Gastroesophageal sphincter (tissue), 4 donors: ENCODE measurements around the gene ADGRL2. TPM values are rescaled to one million over a fixed set of nuclear protein-coding genes. Genes with fewer than 3 reads are reported as not detected.

Experiments used
- ATAC-seq: fragments of 150-250 bp; one replicate; pipeline ENCODE4 v1.9.1; 2016; ENCODE audit warnings: mild to moderate bottlenecking, moderate library complexity
- H3K27ac ChIP-seq, 4 donors: fragments of 200-600 bp; sonication (generic) in 3 of 4; 1 replicate in 3 of 4; 2 replicates in 1 of 4; pipeline ENCODE4 v1.5.1; 2016 to 2019
- H3K27me3 ChIP-seq: fragments of 200-600 bp; sonication (generic); one replicate; pipeline ENCODE4 v1.5.1; 2019
- H3K36me3 ChIP-seq, 2 donors: fragments of 200-600 bp; sonication (generic); one replicate each; pipeline ENCODE4 v1.5.1; 2019; ENCODE audit warnings: control low read depth in 1 of 2
- H3K4me1 ChIP-seq, 3 donors: fragments of 200-600 bp; sonication (generic); 1 replicate in 2 of 3; 2 replicates in 1 of 3; pipeline ENCODE4 v1.5.1; 2016 to 2019; ENCODE audit warnings: control low read depth in 2 of 3
- H3K4me3 ChIP-seq, 2 donors: fragments of 200-600 bp; sonication (generic); one replicate each; pipeline ENCODE4 v1.5.1; 2019; ENCODE audit warnings: mild to moderate bottlenecking in 1 of 2, moderate library complexity in 1 of 2
- H3K9me3 ChIP-seq, 3 donors: fragments of 200-600 bp; sonication (generic); one replicate each; pipeline ENCODE4 v1.5.1; 2017 to 2019; ENCODE audit warnings: control low read depth in 2 of 3
- EP300 ChIP-seq: sonication (generic); formaldehyde crosslinking; IDR thresholded peaks from one replicate; pipeline ENCODE4 v1.6.1; 2017; ENCODE audit warnings: antibody characterized with exemption, mild to moderate bottlenecking
- POLR2A ChIP-seq, 2 donors: fragments of 450-650 bp; IDR thresholded peaks; one replicate each; pipeline ENCODE4 v1.6.1; 2017; ENCODE audit warnings: antibody characterized with exemption in 2 of 2, mild to moderate bottlenecking in 2 of 2, moderate library complexity in 1 of 2
- POLR2AphosphoS5 ChIP-seq: sonication (generic); formaldehyde crosslinking; IDR thresholded peaks from one replicate; pipeline ENCODE4 v1.6.1; 2017; ENCODE audit warnings: antibody characterized with exemption
- WGBS, 2 donors: methylation state at CpG; one replicate each; pipeline ENCODE4 v1.1.5; 2018; ENCODE audit warnings: low coverage in 1 of 2; 5-methylcytosine and 5-hydroxymethylcytosine counted together
- total RNA-seq, 4 donors: library from RNA; depleted of rRNA; stranded (reverse); fragments of >200 nt; gene quantifications; one replicate each; pipeline ENCODE4 v1.1.0, GENCODE V29; 2016
- TF ChIP-seq, protein P1 (sequence below), 4 experiments: fragments of 200-600 bp in 2 of 4; fragments of 450-650 bp in 2 of 4; sonication (generic) in 1 of 4; IDR thresholded peaks; one replicate each; pipeline ENCODE4 v1.5.1; 2017 to 2019; ENCODE audit warnings: antibody characterized with exemption in 4 of 4, mild to moderate bottlenecking in 2 of 4, moderate library complexity in 2 of 4

The ADGRL2 gene
- total RNA-seq, 4 donors from 2014 or later: 68.9 to 141 (median 83.8) TPM

DNA sequence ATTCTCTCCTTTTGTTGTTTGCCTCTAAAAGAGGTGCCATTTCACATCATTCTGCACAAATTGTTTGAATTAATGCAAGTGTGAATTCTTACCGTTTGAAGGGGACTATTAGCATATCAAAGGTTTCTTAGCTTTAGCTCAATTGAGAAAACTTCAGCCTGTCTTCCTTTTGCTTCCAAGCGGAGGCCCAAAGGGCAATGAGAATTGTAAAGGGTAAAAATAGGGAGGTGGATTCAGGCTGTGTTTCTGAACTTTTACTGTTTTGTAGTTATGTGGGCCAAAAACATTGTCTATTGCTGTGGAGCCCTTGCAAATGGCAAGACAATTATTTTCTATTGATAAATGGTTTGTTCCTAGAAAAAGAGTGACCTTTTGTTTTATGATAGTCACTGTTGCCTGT lies 3.6 kb downstream of the ADGRL2 start:
- Histone ChIP-seq H3K9me3 (no peaks in the 10 kb centered on the region), H3K36me3 (no peaks in the 10 kb centered on the region), H3K27me3 (no peaks in the 10 kb centered on the region), H3K4me1 (peaks cover 0 to 50% (median 0%) of the 10 kb centered on the region in 3 donors), H3K27ac (peak overlapping the region in 3 of 4 donors; percentile 94 to 99 (median 97)), H3K4me3 (peak overlapping the region in 1 of 2 donors; percentile 89)
- 20 to 48% methylated on average over 1 to 2 of the region's 2 CpGs for WGBS, 2 donors
- no peak for ATAC-seq
- TF ChIP-seq, protein P1, sequence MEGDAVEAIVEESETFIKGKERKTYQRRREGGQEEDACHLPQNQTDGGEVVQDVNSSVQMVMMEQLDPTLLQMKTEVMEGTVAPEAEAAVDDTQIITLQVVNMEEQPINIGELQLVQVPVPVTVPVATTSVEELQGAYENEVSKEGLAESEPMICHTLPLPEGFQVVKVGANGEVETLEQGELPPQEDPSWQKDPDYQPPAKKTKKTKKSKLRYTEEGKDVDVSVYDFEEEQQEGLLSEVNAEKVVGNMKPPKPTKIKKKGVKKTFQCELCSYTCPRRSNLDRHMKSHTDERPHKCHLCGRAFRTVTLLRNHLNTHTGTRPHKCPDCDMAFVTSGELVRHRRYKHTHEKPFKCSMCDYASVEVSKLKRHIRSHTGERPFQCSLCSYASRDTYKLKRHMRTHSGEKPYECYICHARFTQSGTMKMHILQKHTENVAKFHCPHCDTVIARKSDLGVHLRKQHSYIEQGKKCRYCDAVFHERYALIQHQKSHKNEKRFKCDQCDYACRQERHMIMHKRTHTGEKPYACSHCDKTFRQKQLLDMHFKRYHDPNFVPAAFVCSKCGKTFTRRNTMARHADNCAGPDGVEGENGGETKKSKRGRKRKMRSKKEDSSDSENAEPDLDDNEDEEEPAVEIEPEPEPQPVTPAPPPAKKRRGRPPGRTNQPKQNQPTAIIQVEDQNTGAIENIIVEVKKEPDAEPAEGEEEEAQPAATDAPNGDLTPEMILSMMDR (IDR thresholded peaks at IDR 0.05): no peak
- TF ChIP-seq EP300 (no peak), POLR2A (IDR thresholded peaks at IDR 0.05) (no peak), POLR2AphosphoS5 (no peak)

DNA sequence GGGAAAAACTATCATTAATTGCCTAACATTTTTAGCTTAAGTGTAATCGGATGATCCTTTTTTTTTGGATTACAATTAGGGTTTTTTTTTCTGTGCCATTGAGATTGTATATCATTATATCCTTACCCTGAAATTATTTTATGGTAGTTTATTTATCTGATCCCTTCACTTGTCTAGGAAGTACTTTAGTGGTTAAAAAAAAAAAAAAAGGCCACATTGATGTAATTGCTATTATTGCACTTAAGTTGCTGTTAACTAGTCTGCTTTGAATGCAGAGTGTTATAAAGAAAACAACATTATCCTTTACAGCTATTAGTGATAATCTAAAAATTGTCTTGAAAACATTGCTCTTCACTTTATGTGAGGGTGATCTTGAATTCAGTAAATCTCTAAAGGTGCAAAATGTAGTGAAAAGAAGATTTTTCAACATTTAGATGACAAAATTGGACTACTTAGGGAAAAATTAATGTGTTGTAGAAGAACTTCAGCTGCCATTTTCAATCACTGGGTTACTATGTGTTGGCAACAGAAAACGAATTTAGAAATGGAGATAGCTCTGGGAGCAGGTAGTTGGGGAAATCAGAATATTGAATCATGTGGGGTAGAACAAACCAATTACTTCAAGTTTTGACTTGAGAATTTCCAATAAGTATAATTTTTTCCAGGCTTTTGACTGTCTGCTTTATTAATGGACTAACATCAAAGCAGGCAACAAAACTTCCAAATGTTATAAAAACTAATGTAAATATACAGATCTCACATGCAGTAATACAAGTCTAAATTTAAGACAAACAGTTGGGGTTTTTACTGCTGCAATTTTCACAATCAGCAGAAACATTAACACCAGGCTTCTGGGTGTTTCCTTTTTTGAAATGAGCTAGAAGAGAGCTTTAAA lies 5.0 kb downstream of the ADGRL2 start:
- H3K4me3 ChIP-seq: no peak overlapping the region
- no peak overlapping the region for H3K27ac ChIP-seq
- H3K9me3 ChIP-seq: no peaks in the 10 kb centered on the region
- ATAC-seq: no peak
- no peaks in the 10 kb centered on the region for H3K36me3 ChIP-seq
- no peaks in the 10 kb centered on the region for H3K27me3 ChIP-seq
- peaks cover 0 to 52% (median 0%) of the 10 kb centered on the region in 3 donors for H3K4me1 ChIP-seq
- TF ChIP-seq, protein P1 (IDR thresholded peaks at IDR 0.05): no peak
- no peak for TF ChIP-seq POLR2A (IDR thresholded peaks at IDR 0.05)
- 59 to 68% methylated on average over 2 of the region's 2 CpGs for WGBS, 2 donors

DNA sequence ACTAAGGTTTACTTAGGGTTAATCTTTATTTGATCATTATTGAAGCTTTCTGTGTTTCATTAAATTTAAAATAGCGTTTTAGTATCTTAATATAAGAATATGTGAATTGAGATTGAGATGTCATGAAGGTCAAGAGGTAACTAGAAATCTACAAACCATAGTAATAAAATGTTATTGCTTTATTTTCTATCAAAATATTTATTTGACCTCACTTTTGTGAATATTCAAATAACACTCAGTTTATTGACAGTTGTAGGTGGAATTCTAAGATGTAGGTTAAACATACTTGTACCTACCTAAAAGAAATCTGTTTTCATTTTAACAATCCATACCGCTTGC lies 5.7 kb downstream of the ADGRL2 start:
- Histone ChIP-seq H3K36me3 (no peaks in the 10 kb centered on the region), H3K9me3 (no peaks in the 10 kb centered on the region), H3K27ac (no peak overlapping the region), H3K4me1 (peaks cover 0 to 58% (median 0%) of the 10 kb centered on the region in 3 donors), H3K27me3 (no peaks in the 10 kb centered on the region), H3K4me3 (no peak overlapping the region)
- TF ChIP-seq POLR2AphosphoS5 (no peak), EP300 (no peak), POLR2A (IDR thresholded peaks at IDR 0.05) (no peak)
- TF ChIP-seq, protein P1 (IDR thresholded peaks at IDR 0.05): no peak
- 79 to 83% methylated on average over 2 of the region's 2 CpGs for WGBS, 2 donors
- ATAC-seq: no peak

DNA sequence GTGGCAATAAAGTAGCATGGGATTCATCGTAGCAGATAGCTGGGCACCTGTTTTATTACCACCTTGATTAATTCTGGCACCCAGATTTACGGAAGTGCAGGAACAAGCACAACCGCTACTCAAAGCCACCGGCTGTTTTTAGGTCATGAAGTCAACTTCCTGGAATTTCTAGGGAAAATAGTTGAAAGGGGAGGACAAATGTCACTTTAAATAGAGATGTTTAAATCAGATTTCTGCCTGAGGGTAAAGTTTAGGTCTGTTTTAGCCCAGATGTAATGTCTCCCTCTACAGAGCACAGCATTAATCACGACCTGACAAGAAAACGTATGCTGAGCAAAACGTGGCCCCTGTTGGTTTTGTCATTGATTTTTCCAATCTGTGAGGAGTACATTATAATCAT lies 8.0 kb downstream of the ADGRL2 start:
- Histone ChIP-seq H3K27ac (no peak overlapping the region), H3K36me3 (no peaks in the 10 kb centered on the region), H3K27me3 (no peaks in the 10 kb centered on the region), H3K4me1 (peaks cover 0 to 78% (median 0%) of the 10 kb centered on the region in 3 donors), H3K9me3 (no peaks in the 10 kb centered on the region), H3K4me3 (no peak overlapping the region)
- 39 to 63% methylated on average over 5 to 7 of the region's 7 CpGs for WGBS, 2 donors
- TF ChIP-seq POLR2AphosphoS5: no peak
- TF ChIP-seq, protein P1 (IDR thresholded peaks at IDR 0.05): no peak
- TF ChIP-seq EP300: no peak
- no peak for TF ChIP-seq POLR2A (IDR thresholded peaks at IDR 0.05)
- ATAC-seq: no peak

DNA sequence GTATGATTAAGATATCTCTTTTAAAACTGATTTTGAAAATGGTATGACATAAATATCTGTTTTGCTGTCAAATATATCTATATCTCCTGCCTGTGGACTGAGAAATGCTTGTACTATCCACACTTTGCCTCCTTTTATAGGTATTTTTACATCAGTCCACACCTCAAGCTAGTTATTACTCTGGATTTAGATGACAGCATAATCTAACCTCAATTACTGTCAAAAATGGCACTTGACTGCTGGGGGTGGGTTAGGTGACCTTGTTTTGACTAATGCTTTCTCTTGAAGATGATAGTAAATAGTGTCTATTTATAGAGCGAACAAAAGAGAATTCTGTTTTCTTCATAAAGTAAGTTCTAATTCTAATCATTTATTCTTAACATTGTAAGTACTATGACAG lies 9.1 kb downstream of the ADGRL2 start:
- peaks cover 0 to 74% (median 0%) of the 10 kb centered on the region in 3 donors for H3K4me1 ChIP-seq
- ATAC-seq: no peak
- H3K36me3 ChIP-seq: no peaks in the 10 kb centered on the region
- H3K4me3 ChIP-seq: no peak overlapping the region
- no peaks in the 10 kb centered on the region for H3K9me3 ChIP-seq
- no peaks in the 10 kb centered on the region for H3K27me3 ChIP-seq
- H3K27ac ChIP-seq: no peak overlapping the region
- no peak for TF ChIP-seq EP300
- TF ChIP-seq POLR2A (IDR thresholded peaks at IDR 0.05): no peak
- no peak for TF ChIP-seq POLR2AphosphoS5
- TF ChIP-seq, protein P1 (IDR thresholded peaks at IDR 0.05): no peak
- 71 to 84% methylated on average over 1 of the region's 1 CpG for WGBS, 2 donors
